Measurements from ENCODE around the gene TGFBR3.
A peak's percentile ranks its signal among the peaks of the same experiment; 100 is the strongest.

Gene TGFBR3
- 100 to 165 (median 132) reads per million in 3 donors for total RNA-seq

- H3K4me3 ChIP-seq (ENCODE audit: insufficient read depth, low read depth, low read length, poor library complexity, severe bottlenecking): peak within 1 kb of the TSS; percentile 94
- no peaks in the 10 kb centered on the region for H3K27me3 ChIP-seq (replicated peaks; ENCODE audit: control insufficient read depth, insufficient read depth, low read length, poor library complexity, severe bottlenecking)
- H3K4me1 ChIP-seq (ENCODE audit: control insufficient read depth, insufficient read depth, low read length, poor library complexity, severe bottlenecking): peaks cover 18% of the 10 kb centered on the region
- DNase-seq: peak; percentile 65 to 70 (median 70)
- H3K9me3 ChIP-seq (ENCODE audit: control insufficient read depth, low read length): no peaks in the 10 kb centered on the region
- H3K27ac ChIP-seq (ENCODE audit: insufficient read depth, low read length, poor library complexity, severe bottlenecking): peak within 1 kb of the TSS; percentile 64
- no peaks in the 10 kb centered on the region for H3K36me3 ChIP-seq (ENCODE audit: control insufficient read depth, insufficient read depth, low read length)
Observed at GRCh38 chr1:91885716-91886506, at the start of gene TGFBR3. Gene TGFBR3, minus strand, starts transcription at chr1:91886151. Its CDS starts 24,620 bp downstream, at chr1:91861531.

DNA sequence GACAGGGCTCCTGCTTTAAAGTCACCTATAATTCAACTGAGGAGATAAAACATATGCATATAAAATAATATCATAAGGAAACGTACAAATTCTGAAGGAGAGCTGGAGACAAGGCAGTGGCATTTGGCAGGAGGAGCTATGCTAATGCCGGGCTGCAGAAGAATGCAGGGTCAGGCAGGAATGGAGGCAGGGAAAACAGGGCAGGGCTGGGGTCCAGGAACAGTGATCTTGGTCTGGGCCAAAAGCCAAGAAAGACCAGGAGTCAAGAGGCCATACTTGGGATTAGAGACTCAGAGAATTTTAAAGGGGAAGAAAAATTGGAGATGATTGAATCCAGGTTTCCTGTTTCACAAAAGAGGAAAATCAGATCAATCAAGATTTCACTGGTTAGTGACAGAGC, 43.3 kb upstream of the TGFBR3 start:
- Histone ChIP-seq H3K4me3 (ENCODE audit: insufficient read depth, low read depth, low read length, poor library complexity, severe bottlenecking) (no peak overlapping the region), H3K27ac (ENCODE audit: insufficient read depth, low read length, poor library complexity, severe bottlenecking) (no peak overlapping the region), H3K36me3 (ENCODE audit: control insufficient read depth, insufficient read depth, low read length) (no peaks in the 10 kb centered on the region), H3K4me1 (ENCODE audit: control insufficient read depth, insufficient read depth, low read length, poor library complexity, severe bottlenecking) (no peaks in the 10 kb centered on the region), H3K27me3 (replicated peaks; ENCODE audit: control insufficient read depth, insufficient read depth, low read length, poor library complexity, severe bottlenecking) (no peaks in the 10 kb centered on the region), H3K9me3 (ENCODE audit: control insufficient read depth, low read length) (no peaks in the 10 kb centered on the region)
- DNase-seq: no peak

- Histone ChIP-seq H3K36me3 (ENCODE audit: control insufficient read depth, insufficient read depth, low read length) (no peaks in the 10 kb centered on the region), H3K4me1 (ENCODE audit: control insufficient read depth, insufficient read depth, low read length, poor library complexity, severe bottlenecking) (no peaks in the 10 kb centered on the region), H3K9me3 (ENCODE audit: control insufficient read depth, low read length) (no peaks in the 10 kb centered on the region), H3K27ac (ENCODE audit: insufficient read depth, low read length, poor library complexity, severe bottlenecking) (no peak overlapping the region), H3K27me3 (replicated peaks; ENCODE audit: control insufficient read depth, insufficient read depth, low read length, poor library complexity, severe bottlenecking) (no peaks in the 10 kb centered on the region), H3K4me3 (ENCODE audit: insufficient read depth, low read depth, low read length, poor library complexity, severe bottlenecking) (no peak overlapping the region)
- no peak for DNase-seq
Observed at GRCh38 chr1:91928026-91928425, 42.1 kb upstream of the TGFBR3 start.

DNA sequence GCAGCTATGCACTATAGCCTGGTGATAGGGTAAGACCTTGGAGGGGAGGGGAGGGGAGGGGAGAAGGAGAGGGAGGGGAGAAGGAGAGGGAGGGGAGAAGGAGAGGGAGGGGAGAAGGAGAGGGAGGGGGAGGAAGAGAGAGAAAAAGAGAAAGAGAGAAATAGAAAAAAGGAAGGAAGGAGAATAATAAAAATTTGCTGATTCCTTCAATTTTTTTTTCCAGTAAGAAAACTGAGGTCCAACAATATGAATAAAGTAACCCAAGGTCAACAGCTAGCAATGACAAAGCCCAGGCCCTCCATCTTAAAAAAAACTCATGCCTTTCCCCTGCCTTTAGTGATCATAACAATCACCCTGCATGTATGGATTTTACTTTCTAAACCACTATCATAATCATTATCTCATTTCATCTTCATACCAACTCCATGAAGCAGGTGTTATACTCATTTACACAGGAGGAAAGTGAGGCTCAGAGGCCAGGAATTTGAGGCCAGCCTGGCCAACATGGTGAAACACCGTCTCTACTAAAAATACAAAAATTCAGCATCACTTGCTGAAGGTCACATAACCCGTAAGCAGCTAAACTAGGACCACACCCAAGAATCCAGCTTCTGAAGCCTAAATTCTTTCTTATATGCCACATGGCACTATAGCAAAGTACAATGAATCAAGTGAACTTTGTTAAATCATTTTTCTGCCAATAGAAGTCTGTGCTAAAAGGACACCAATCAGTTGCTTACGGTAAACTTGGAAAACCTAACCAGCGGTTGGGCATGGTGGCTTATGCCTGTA, 39.9 kb upstream of the TGFBR3 start:
- Histone ChIP-seq H3K27ac (ENCODE audit: insufficient read depth, low read length, poor library complexity, severe bottlenecking) (no peak overlapping the region), H3K4me3 (ENCODE audit: insufficient read depth, low read depth, low read length, poor library complexity, severe bottlenecking) (no peak overlapping the region), H3K9me3 (ENCODE audit: control insufficient read depth, low read length) (no peaks in the 10 kb centered on the region), H3K36me3 (ENCODE audit: control insufficient read depth, insufficient read depth, low read length) (no peaks in the 10 kb centered on the region), H3K27me3 (replicated peaks; ENCODE audit: control insufficient read depth, insufficient read depth, low read length, poor library complexity, severe bottlenecking) (no peaks in the 10 kb centered on the region), H3K4me1 (ENCODE audit: control insufficient read depth, insufficient read depth, low read length, poor library complexity, severe bottlenecking) (no peaks in the 10 kb centered on the region)
- no peak for DNase-seq

DNA sequence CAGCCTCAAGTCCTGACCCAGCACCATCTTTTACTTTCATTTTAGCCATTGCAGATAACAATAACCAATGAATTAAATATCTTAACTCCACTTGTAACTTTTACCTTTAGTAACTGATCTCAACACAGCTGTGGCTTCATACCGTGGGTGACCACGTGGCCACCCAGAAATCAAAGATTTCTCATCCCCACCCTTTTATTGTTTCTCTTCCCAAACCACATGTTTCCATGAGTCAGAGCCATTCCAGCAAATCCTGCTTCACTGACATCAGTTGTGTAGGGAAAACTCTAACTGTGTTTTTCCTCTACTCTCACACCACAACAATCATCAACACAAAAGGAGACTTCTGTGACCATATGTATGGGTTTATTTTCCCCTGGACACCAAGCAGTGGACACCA, 38.2 kb upstream of the TGFBR3 start:
- H3K27me3 ChIP-seq (replicated peaks; ENCODE audit: control insufficient read depth, insufficient read depth, low read length, poor library complexity, severe bottlenecking): no peaks in the 10 kb centered on the region
- H3K4me3 ChIP-seq (ENCODE audit: insufficient read depth, low read depth, low read length, poor library complexity, severe bottlenecking): no peak overlapping the region
- H3K9me3 ChIP-seq (ENCODE audit: control insufficient read depth, low read length): no peaks in the 10 kb centered on the region
- DNase-seq: no peak
- no peaks in the 10 kb centered on the region for H3K4me1 ChIP-seq (ENCODE audit: control insufficient read depth, insufficient read depth, low read length, poor library complexity, severe bottlenecking)
- no peaks in the 10 kb centered on the region for H3K36me3 ChIP-seq (ENCODE audit: control insufficient read depth, insufficient read depth, low read length)
- no peak overlapping the region for H3K27ac ChIP-seq (ENCODE audit: insufficient read depth, low read length, poor library complexity, severe bottlenecking)

- no peak for DNase-seq
- H3K4me1 ChIP-seq (ENCODE audit: control insufficient read depth, insufficient read depth, low read length, poor library complexity, severe bottlenecking): no peaks in the 10 kb centered on the region
- H3K36me3 ChIP-seq (ENCODE audit: control insufficient read depth, insufficient read depth, low read length): no peaks in the 10 kb centered on the region
- no peak overlapping the region for H3K27ac ChIP-seq (ENCODE audit: insufficient read depth, low read length, poor library complexity, severe bottlenecking)
- no peak overlapping the region for H3K4me3 ChIP-seq (ENCODE audit: insufficient read depth, low read depth, low read length, poor library complexity, severe bottlenecking)
- H3K9me3 ChIP-seq (ENCODE audit: control insufficient read depth, low read length): no peaks in the 10 kb centered on the region
- H3K27me3 ChIP-seq (replicated peaks; ENCODE audit: control insufficient read depth, insufficient read depth, low read length, poor library complexity, severe bottlenecking): no peaks in the 10 kb centered on the region
Observed at GRCh38 chr1:91919962-91920361, 34.0 kb upstream of the TGFBR3 start.

DNA sequence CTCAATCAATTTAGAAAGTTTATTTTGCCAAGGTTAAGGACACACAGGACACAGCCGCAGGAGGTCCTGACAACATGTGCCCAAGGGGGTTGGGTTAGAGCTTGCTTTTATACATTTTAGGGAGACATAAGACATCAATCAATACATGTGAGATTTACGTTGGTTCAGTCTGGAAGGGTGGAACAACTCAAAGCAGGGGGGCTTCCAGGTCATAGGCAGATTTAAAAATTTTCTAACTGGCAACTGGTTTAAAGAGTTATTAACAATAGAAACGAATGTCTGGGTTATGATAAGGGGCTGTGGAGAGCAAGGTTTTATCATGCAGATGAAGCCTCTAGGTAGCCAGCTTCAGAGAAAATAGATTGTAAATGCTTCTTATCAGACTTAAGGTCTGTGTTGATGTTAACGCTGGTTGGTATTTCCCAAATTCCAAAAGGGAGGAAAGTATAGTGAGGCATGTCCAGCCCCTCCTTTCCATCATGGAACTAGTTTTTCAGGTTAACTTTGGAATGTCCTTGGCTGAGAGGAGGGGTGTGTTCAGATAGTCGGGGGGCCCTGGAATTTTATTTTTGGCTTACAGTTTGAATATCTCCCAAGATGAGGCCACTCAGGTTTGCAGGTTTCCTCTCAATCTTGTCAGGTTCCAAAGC, 31.0 kb upstream of the TGFBR3 start:
- Histone ChIP-seq H3K4me1 (ENCODE audit: control insufficient read depth, insufficient read depth, low read length, poor library complexity, severe bottlenecking) (no peaks in the 10 kb centered on the region), H3K27ac (ENCODE audit: insufficient read depth, low read length, poor library complexity, severe bottlenecking) (no peak overlapping the region)
- DNase-seq: no peak

DNA sequence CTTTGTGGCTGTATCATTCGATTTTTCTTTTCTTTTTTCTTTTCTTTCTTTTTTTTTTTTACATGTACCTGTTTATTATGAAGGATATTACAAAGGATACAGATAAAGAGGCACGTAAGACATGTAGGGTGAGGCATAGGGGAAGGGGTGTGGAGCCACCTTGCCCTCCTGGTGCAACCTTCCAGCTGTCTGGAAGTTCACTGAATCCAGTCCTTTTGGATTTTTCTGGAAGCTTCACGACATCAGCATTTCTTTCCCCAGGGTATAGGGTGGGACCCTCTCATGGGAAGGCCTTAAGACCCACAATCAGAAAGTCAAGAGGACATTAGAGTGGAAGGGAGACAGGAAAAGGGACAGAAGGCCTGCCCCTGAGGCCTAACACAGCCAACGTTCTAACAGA, 30.1 kb upstream of the TGFBR3 start:
- no peak for DNase-seq
- Histone ChIP-seq H3K36me3 (ENCODE audit: control insufficient read depth, insufficient read depth, low read length) (no peaks in the 10 kb centered on the region), H3K4me1 (ENCODE audit: control insufficient read depth, insufficient read depth, low read length, poor library complexity, severe bottlenecking) (no peaks in the 10 kb centered on the region)

More for the DNA sequence above, 31.0 kb upstream of the TGFBR3 start:
- no peaks in the 10 kb centered on the region for H3K9me3 ChIP-seq (ENCODE audit: control insufficient read depth, low read length)
- H3K36me3 ChIP-seq (ENCODE audit: control insufficient read depth, insufficient read depth, low read length): no peaks in the 10 kb centered on the region
- no peaks in the 10 kb centered on the region for H3K27me3 ChIP-seq (replicated peaks; ENCODE audit: control insufficient read depth, insufficient read depth, low read length, poor library complexity, severe bottlenecking)
- H3K4me3 ChIP-seq (ENCODE audit: insufficient read depth, low read depth, low read length, poor library complexity, severe bottlenecking): no peak overlapping the region

GRCh38 chr1:91913018-91913417, 27.1 kb upstream of the TGFBR3 start:
- no peaks in the 10 kb centered on the region for H3K36me3 ChIP-seq (ENCODE audit: control insufficient read depth, insufficient read depth, low read length)
- H3K4me1 ChIP-seq (ENCODE audit: control insufficient read depth, insufficient read depth, low read length, poor library complexity, severe bottlenecking): no peaks in the 10 kb centered on the region
- H3K9me3 ChIP-seq (ENCODE audit: control insufficient read depth, low read length): no peaks in the 10 kb centered on the region
- no peaks in the 10 kb centered on the region for H3K27me3 ChIP-seq (replicated peaks; ENCODE audit: control insufficient read depth, insufficient read depth, low read length, poor library complexity, severe bottlenecking)
- no peak overlapping the region for H3K27ac ChIP-seq (ENCODE audit: insufficient read depth, low read length, poor library complexity, severe bottlenecking)
- DNase-seq: no peak
- H3K4me3 ChIP-seq (ENCODE audit: insufficient read depth, low read depth, low read length, poor library complexity, severe bottlenecking): no peak overlapping the region

More for the DNA sequence above, 30.1 kb upstream of the TGFBR3 start:
- no peaks in the 10 kb centered on the region for H3K9me3 ChIP-seq (ENCODE audit: control insufficient read depth, low read length)
- no peak overlapping the region for H3K27ac ChIP-seq (ENCODE audit: insufficient read depth, low read length, poor library complexity, severe bottlenecking)
- no peak overlapping the region for H3K4me3 ChIP-seq (ENCODE audit: insufficient read depth, low read depth, low read length, poor library complexity, severe bottlenecking)
- no peaks in the 10 kb centered on the region for H3K27me3 ChIP-seq (replicated peaks; ENCODE audit: control insufficient read depth, insufficient read depth, low read length, poor library complexity, severe bottlenecking)

- H3K4me3 ChIP-seq (ENCODE audit: insufficient read depth, low read depth, low read length, poor library complexity, severe bottlenecking): no peak overlapping the region
- no peaks in the 10 kb centered on the region for H3K9me3 ChIP-seq (ENCODE audit: control insufficient read depth, low read length)
- H3K4me1 ChIP-seq (ENCODE audit: control insufficient read depth, insufficient read depth, low read length, poor library complexity, severe bottlenecking): no peaks in the 10 kb centered on the region
- no peaks in the 10 kb centered on the region for H3K36me3 ChIP-seq (ENCODE audit: control insufficient read depth, insufficient read depth, low read length)
- no peaks in the 10 kb centered on the region for H3K27me3 ChIP-seq (replicated peaks; ENCODE audit: control insufficient read depth, insufficient read depth, low read length, poor library complexity, severe bottlenecking)
- H3K27ac ChIP-seq (ENCODE audit: insufficient read depth, low read length, poor library complexity, severe bottlenecking): no peak overlapping the region
- DNase-seq: no peak
Observed at GRCh38 chr1:91912266-91912665, 26.3 kb upstream of the TGFBR3 start.

Measured in effector memory CD4-positive, alpha-beta T cell (primary cell).